ENCODE results near the gene ARHGAP6.

GRCh38 chrX:11580789-11581188 lies 84.9 kb downstream of the ARHGAP6 start:
- no peak for TF ChIP-seq CTCF (IDR thresholded peaks at IDR 0.05; ENCODE audit: extremely low read depth in 1 of 2, insufficient read depth in 1 of 2, low read depth in 1 of 2, low read length in 2 of 2)
- TF ChIP-seq POLR2AphosphoS5 (IDR thresholded peaks at IDR 0.05; ENCODE audit: insufficient read depth, low read depth, low read length), result no peak
- no peak for TF ChIP-seq POLR2A (IDR thresholded peaks at IDR 0.05; ENCODE audit: low read depth, low read length)
